Ishikawa (cell line): Measurements from ENCODE around the gene ADCY7.

Source experiments
- CEBPB ChIP-seq: IDR thresholded peaks from 2 replicates; pipeline ENCODE4 v1.6.1; 2012
- CREB1 ChIP-seq: IDR thresholded peaks from 2 replicates; pipeline ENCODE4 v1.6.1; 2012; ENCODE audit warnings: low read depth
- EGR1 ChIP-seq: IDR thresholded peaks from 2 replicates; pipeline ENCODE4 v1.6.1; 2012
- EP300 ChIP-seq: IDR thresholded peaks from 2 replicates; pipeline ENCODE4 v1.6.1; 2012; ENCODE audit warnings: borderline replicate concordance
- FOXM1 ChIP-seq: IDR thresholded peaks from 2 replicates; pipeline ENCODE4 v1.6.1; 2012; ENCODE audit warnings: low read depth, borderline replicate concordance
- NFIC ChIP-seq: IDR thresholded peaks from 2 replicates; pipeline ENCODE4 v1.6.1; 2012
- RAD21 ChIP-seq: IDR thresholded peaks from 2 replicates; pipeline ENCODE4 v1.6.1; 2012; ENCODE audit warnings: low read depth
- REST ChIP-seq: IDR thresholded peaks from 2 replicates; pipeline ENCODE4 v1.6.1; 2012; ENCODE audit warnings: low read depth, mild to moderate bottlenecking
- TAF1 ChIP-seq: IDR thresholded peaks from 2 replicates; pipeline ENCODE4 v1.6.1; 2012; ENCODE audit warnings: low read depth, mild to moderate bottlenecking
- TCF12 ChIP-seq: IDR thresholded peaks from 2 replicates; pipeline ENCODE4 v1.6.1; 2012; ENCODE audit warnings: low read depth
- TEAD4 ChIP-seq: IDR thresholded peaks from 2 replicates; pipeline ENCODE4 v1.6.1; 2012
- YY1 ChIP-seq: IDR thresholded peaks from 2 replicates; pipeline ENCODE4 v1.6.1; 2012; ENCODE audit warnings: low read depth
- TF ChIP-seq, protein P1 (sequence below): IDR thresholded peaks from 2 replicates; pipeline ENCODE4 v1.6.1; 2012

DNA sequence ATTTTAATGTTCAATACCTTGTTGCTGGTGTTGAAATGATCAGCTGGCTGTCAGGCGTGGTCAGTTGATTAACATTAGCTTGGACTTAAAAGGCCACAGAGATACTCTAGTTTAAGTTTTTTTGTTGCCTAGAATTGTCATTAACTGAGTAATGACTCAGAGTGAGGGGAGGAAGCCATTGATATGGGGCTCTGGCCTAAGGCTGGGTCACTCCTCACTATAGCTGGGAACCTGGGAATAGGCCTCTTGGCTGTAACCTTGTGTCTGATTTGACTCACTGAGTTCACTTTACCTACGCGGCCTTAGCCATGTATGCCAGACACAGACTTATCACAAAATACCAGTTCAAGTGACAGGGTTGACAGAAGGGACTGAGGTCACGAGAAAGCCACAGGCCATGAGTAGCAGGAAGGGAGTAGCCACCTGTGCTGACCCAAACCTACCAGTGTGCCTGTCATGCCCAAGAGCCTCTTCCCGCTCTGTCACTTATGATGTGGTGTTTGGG lies 37.9 kb upstream of the ADCY7 start:
- TF ChIP-seq RAD21 (no peak), FOXM1 (no peak), TEAD4 (no peak), YY1 (no peak), CEBPB (no peak), NFIC (no peak), TCF12 (no peak), EP300 (no peak), REST (no peak), EGR1 (no peak), CREB1 (no peak), TAF1 (no peak)
- TF ChIP-seq, protein P1, sequence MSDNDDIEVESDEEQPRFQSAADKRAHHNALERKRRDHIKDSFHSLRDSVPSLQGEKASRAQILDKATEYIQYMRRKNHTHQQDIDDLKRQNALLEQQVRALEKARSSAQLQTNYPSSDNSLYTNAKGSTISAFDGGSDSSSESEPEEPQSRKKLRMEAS = no peak
